ENCODE data around the gene KRT79. TPM values are rescaled to one million over a fixed set of nuclear protein-coding genes. Genes with fewer than 3 reads are reported as not detected.

KRT79 gene
- total RNA-seq, 2 donors from 2014 or later, result not detected

DNA sequence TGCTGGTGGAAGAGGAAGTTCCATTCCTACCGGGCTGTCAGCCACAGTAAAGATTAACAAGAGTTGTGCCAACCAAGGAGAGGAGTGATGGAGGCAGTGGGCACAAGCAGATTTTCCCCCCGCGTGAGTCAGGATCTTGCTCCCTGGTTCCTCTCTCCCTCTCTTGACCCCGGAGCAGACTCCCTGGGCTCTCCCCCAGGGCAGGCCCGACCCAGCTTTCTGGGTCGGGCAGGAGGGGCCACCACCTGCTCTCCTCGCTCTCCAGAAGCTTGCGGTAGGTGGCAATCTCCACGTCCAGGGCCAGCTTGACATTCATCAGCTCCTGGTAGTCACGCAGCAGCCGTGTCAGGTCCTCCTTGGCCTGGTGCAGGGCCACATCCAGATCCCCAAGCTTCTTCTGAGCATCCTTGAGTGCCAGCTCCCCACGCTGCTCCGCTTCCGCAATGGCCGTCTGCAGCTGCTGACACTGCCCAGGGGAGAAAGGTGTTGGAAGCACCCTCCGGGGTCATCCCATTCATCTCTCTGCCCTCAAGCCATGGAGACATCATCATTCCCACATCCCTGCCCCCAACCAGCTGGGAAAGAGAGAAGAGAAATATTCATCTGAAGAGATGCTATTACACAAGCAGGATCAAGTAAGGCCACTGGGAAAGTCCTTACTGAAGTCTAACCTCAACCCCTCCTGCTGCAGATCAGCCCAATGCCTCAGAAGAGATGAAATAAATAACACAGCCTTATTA lies 11.2 kb downstream of the KRT79 start:
- 75 to 89% methylated on average over 5 to 16 of the region's 16 CpGs for WGBS, 2 experiments (ENCODE audit: insufficient coverage in 1 of 2, insufficient read length in 1 of 2)

GRCh38 chr12:52821826-52822660 lies 12.1 kb downstream of the KRT79 start:
- no peak overlapping the region for H3K27ac Mint-ChIP-seq
- no peak overlapping the region for H3K27ac ChIP-seq (ENCODE audit: low read depth, low read length)
- H3K4me3 ChIP-seq (ENCODE audit: low read length), result no peak overlapping the region
- peaks cover 7% of the 10 kb centered on the region for H3K4me1 ChIP-seq (ENCODE audit: control insufficient read depth, insufficient read depth, low read length)
- no peak overlapping the region for H3K9ac ChIP-seq (ENCODE audit: extremely low read depth, low read length, poor library complexity, severe bottlenecking)
- H3K27me3 Mint-ChIP-seq (ENCODE audit: insufficient read depth), result peaks cover 5% of the 10 kb centered on the region
- no peak overlapping the region for H3K4me3 Mint-ChIP-seq
- no peaks in the 10 kb centered on the region for H3K9me3 Mint-ChIP-seq
- 88 to 93% methylated on average over 4 to 10 of the region's 10 CpGs for WGBS, 2 experiments (ENCODE audit: insufficient coverage in 1 of 2, insufficient read length in 1 of 2)
- no peaks in the 10 kb centered on the region for H3K36me3 ChIP-seq (ENCODE audit: control insufficient read depth, insufficient read depth, low read length)
- no peak for TF ChIP-seq CTCF (conservative IDR thresholded peaks at IDR 0.05)
- no peaks in the 10 kb centered on the region for H3K9me3 ChIP-seq (ENCODE audit: control insufficient read depth, low read length)
- DNase-seq, result no peak
- no peaks in the 10 kb centered on the region for H3K27me3 ChIP-seq (ENCODE audit: control insufficient read depth, insufficient read depth, low read length, poor library complexity, severe bottlenecking)
- H3K4me1 Mint-ChIP-seq, result peaks cover 8% of the 10 kb centered on the region
- no peaks in the 10 kb centered on the region for H3K36me3 Mint-ChIP-seq (ENCODE audit: low read depth)

More for the DNA sequence above, 11.2 kb downstream of the KRT79 start:
- H3K36me3 Mint-ChIP-seq (ENCODE audit: low read depth), result no peaks in the 10 kb centered on the region
- H3K9ac ChIP-seq (ENCODE audit: extremely low read depth, low read length, poor library complexity, severe bottlenecking), result no peak overlapping the region
- no peak overlapping the region for H3K4me3 ChIP-seq (ENCODE audit: low read length)
- no peaks in the 10 kb centered on the region for H3K9me3 Mint-ChIP-seq
- DNase-seq, result no peak
- no peaks in the 10 kb centered on the region for H3K27me3 ChIP-seq (ENCODE audit: control insufficient read depth, insufficient read depth, low read length, poor library complexity, severe bottlenecking)
- no peaks in the 10 kb centered on the region for H3K9me3 ChIP-seq (ENCODE audit: control insufficient read depth, low read length)
- peaks cover 5% of the 10 kb centered on the region for H3K27me3 Mint-ChIP-seq (ENCODE audit: insufficient read depth)
- H3K27ac Mint-ChIP-seq, result no peak overlapping the region
- TF ChIP-seq CTCF (conservative IDR thresholded peaks at IDR 0.05), result no peak
- no peaks in the 10 kb centered on the region for H3K36me3 ChIP-seq (ENCODE audit: control insufficient read depth, insufficient read depth, low read length)
- no peak overlapping the region for H3K4me3 Mint-ChIP-seq
- H3K4me1 Mint-ChIP-seq, result peaks cover 13% of the 10 kb centered on the region
- H3K27ac ChIP-seq (ENCODE audit: low read depth, low read length), result no peak overlapping the region
- H3K4me1 ChIP-seq (ENCODE audit: control insufficient read depth, insufficient read depth, low read length), result peaks cover 7% of the 10 kb centered on the region

DNA sequence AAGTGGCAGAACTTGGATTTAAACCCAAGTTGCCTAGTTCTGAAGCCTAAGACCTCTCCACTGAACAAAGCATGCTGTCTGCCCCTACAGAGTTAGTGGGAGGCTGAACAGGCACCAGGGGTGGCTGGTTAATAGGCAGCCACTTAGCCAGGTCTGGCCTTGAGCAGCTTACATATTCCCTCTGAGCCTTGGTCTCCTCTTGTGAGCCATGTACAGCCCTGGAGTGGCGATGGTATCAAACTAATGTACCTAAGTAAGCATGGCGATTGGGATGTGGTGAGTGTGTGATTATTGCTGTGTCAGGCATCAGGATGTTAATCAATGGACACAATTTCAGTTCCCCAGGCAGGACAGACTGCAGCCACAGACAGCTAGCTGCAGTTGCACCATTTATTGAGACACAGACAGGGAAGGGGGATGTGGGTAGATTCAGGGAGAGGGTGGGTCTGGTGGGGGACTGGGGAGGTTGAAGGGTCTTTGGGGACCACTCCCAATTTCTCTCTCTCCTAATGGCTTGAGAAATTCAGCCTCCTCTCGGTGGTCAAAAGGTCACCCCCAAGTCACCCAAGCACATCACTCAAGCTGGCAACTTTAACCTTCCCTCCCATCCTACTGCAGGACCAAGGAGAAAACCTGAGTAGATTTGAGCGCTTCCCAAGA lies 12.9 kb downstream of the KRT79 start:
- Histone ChIP-seq H3K27ac (ENCODE audit: low read depth, low read length) (no peak overlapping the region), H3K9ac (ENCODE audit: extremely low read depth, low read length, poor library complexity, severe bottlenecking) (no peak overlapping the region), H3K4me3 (ENCODE audit: low read length) (no peak overlapping the region), H3K9me3 (ENCODE audit: control insufficient read depth, low read length) (no peaks in the 10 kb centered on the region), H3K36me3 (ENCODE audit: control insufficient read depth, insufficient read depth, low read length) (no peaks in the 10 kb centered on the region), H3K27me3 (ENCODE audit: control insufficient read depth, insufficient read depth, low read length, poor library complexity, severe bottlenecking) (no peaks in the 10 kb centered on the region), H3K4me1 (ENCODE audit: control insufficient read depth, insufficient read depth, low read length) (peaks cover 7% of the 10 kb centered on the region)
- Mint-ChIP-seq H3K4me3 (no peak overlapping the region), H3K27ac (no peak overlapping the region), H3K36me3 (ENCODE audit: low read depth) (no peaks in the 10 kb centered on the region), H3K9me3 (no peaks in the 10 kb centered on the region), H3K27me3 (ENCODE audit: insufficient read depth) (peaks cover 2% of the 10 kb centered on the region), H3K4me1 (peaks cover 6% of the 10 kb centered on the region)
- TF ChIP-seq CTCF (conservative IDR thresholded peaks at IDR 0.05), result no peak
- no peak for DNase-seq
- 91 to 96% methylated on average over 3 to 4 of the region's 4 CpGs for WGBS, 2 experiments (ENCODE audit: insufficient coverage in 1 of 2, insufficient read length in 1 of 2)

All from endodermal cell (in vitro differentiated cells).